A673 (cell line): ENCODE measurements around the gene CEP72. TPM values are rescaled to one million over a fixed set of nuclear protein-coding genes. Genes with fewer than 3 reads are reported as not detected.

ENCODE experiments used
- BruUV-seq: library from RNA; stranded (reverse); fragments of 400-500 nt; replicated peaks from 2 replicates; lab custom pipeline; 2021; lab: Mats Ljungman, UMichigan
- CTCF ChIA-PET: fragments of 300-600 bp; sonication (Branson Sonifier 250); formaldehyde crosslinking; loops from one replicate; lab custom pipeline; 2022; ENCODE audit warnings: antibody characterized with exemption; lab: Charles Lee
- POLR2A ChIA-PET: fragments of 300-600 bp; sonication (Branson Sonifier 250); formaldehyde crosslinking; loops from one replicate; lab custom pipeline; 2022; ENCODE audit warnings: antibody characterized with exemption; ENCODE audit not compliant: low non-redundant PET; lab: Charles Lee
- DNase-seq: peaks from one replicate; pipeline ENCODE4 v3.0.0-alpha.2; 2015; ENCODE audit warnings: low spot score
- H3K27ac ChIP-seq: fragments of 200-600 bp; sonication (generic); 2 replicates; pipeline ENCODE4 v1.5.1; 2016; ENCODE audit warnings: mixed run types, low read depth, mild to moderate bottlenecking, mixed read lengths, antibody characterized with exemption, low read length; ENCODE audit not compliant: poor library complexity, severe bottlenecking
- H3K27me3 ChIP-seq: fragments of 200-600 bp; sonication (generic); replicated peaks from 2 replicates; pipeline ENCODE4 v1.6.1; 2017; ENCODE audit warnings: mixed run types, low read depth, mild to moderate bottlenecking, mixed read lengths, antibody characterized with exemption, low read length; ENCODE audit not compliant: insufficient read depth, poor library complexity
- H3K36me3 ChIP-seq: fragments of 200-600 bp; sonication (generic); 2 replicates; pipeline ENCODE4 v1.6.1; 2016; ENCODE audit warnings: mixed run types, mild to moderate bottlenecking, mixed read lengths, antibody characterized with exemption, low read length; ENCODE audit not compliant: insufficient read depth, poor library complexity, severe bottlenecking
- H3K4me1 ChIP-seq: fragments of 200-600 bp; sonication (generic); 2 replicates; pipeline ENCODE4 v1.6.1; 2017; ENCODE audit warnings: mixed run types, mild to moderate bottlenecking, mixed read lengths, antibody characterized with exemption, low read length; ENCODE audit not compliant: insufficient read depth, poor library complexity, severe bottlenecking
- H3K4me3 ChIP-seq: fragments of 200-600 bp; sonication (generic); 2 replicates; pipeline ENCODE4 v1.5.1; 2016; ENCODE audit warnings: low read depth, mixed run types, mild to moderate bottlenecking, mixed read lengths, low read length; ENCODE audit not compliant: poor library complexity, severe bottlenecking
- H3K9me3 ChIP-seq: fragments of 200-600 bp; sonication (generic); 2 replicates; pipeline ENCODE4 v1.6.1; 2016; ENCODE audit warnings: mixed run types, low read depth, mild to moderate bottlenecking, mixed read lengths, antibody characterized with exemption, low read length; ENCODE audit not compliant: poor library complexity, severe bottlenecking
- CTCF ChIP-seq: fragments of 300-800, 200-600 bp; sonication (generic); conservative IDR thresholded peaks from 2 replicates; pipeline ENCODE4 v1.5.1; 2017; ENCODE audit warnings: low read depth, mild to moderate bottlenecking, antibody characterized with exemption, low read length, moderate library complexity, mixed read lengths
- EZH2 ChIP-seq: fragments of 200-600 bp; sonication (generic); IDR thresholded peaks from 2 replicates; pipeline ENCODE4 v1.6.1; 2017; ENCODE audit warnings: borderline replicate concordance, low read depth, mild to moderate bottlenecking, mixed read lengths, antibody characterized with exemption, low read length; ENCODE audit not compliant: poor library complexity, severe bottlenecking
- intact Hi-C: fragments of 100-400 bp; cut with micrococcal nuclease; formaldehyde crosslinking; loops from one replicate; pipeline ENCODE4 v1.10.0; 2022; ENCODE audit not compliant: unreplicated experiment
- total RNA-seq: library from RNA; stranded (reverse); gene quantifications from 2 replicates; pipeline ENCODE4 v1.2.3, GENCODE V29; 2021

Gene CEP72
- total RNA-seq, 1 experiment from 2014 or later, result 37.2 TPM

- H3K4me3 ChIP-seq, result no peak overlapping the region
- H3K27ac ChIP-seq, result no peak overlapping the region
- peaks cover 40% of the 10 kb centered on the region for H3K36me3 ChIP-seq
- H3K4me1 ChIP-seq, result peaks cover 4% of the 10 kb centered on the region
- no peaks in the 10 kb centered on the region for H3K27me3 ChIP-seq
- BruUV-seq, result no TSS peak
- intact Hi-C loops, result no loop called here
- no peak for DNase-seq
- POLR2A ChIA-PET, result no interaction called here
- TF ChIP-seq EZH2 (no peak), CTCF (no peak)
- H3K9me3 ChIP-seq, result no peaks in the 10 kb centered on the region
- CTCF ChIA-PET, result no interaction called here
Measured at GRCh38 chr5:624118-624950, 12.2 kb downstream of the CEP72 start.

DNA sequence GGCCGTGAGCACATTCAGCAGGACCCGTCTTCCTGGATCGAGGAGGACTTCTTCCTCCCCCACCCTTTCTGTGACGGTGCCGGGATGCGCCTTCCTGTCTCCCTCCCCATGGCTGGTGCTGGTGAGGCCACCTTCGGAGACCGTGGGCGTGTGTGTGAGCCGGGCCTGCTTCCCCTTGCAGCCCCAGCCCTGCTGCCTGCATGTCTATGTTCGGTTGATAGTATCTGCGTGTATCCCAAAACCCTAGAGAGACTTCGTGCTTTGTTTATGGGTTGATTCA lies 12.8 kb downstream of the CEP72 start:
- DNase-seq, result peak; percentile 7
- H3K4me3 ChIP-seq, result no peak overlapping the region
- TF ChIP-seq CTCF, result no peak
- no peak for TF ChIP-seq EZH2

DNA sequence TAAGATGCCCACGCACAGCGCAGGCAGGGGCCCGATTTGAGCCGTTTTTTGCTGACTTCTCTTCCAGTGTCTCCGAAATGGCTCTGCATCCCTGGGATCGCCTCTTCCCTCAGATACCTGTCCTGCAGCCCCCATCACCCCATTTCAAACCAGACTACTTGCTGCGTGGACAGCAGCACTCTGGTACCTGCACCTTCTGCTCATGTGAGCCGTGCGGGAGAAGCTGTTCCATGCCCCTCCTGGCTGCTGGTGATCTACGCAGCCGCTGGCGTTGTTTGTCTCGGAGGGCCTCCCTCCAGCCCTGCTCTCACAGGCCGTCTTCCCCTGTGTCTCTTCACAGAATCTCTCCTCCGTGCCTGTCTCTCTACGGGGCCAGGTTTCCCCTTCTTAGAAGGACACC lies 13.4 kb downstream of the CEP72 start:
- Histone ChIP-seq H3K4me1 (peaks cover 4% of the 10 kb centered on the region), H3K27me3 (no peaks in the 10 kb centered on the region), H3K4me3 (no peak overlapping the region), H3K36me3 (peaks cover 28% of the 10 kb centered on the region), H3K9me3 (no peaks in the 10 kb centered on the region), H3K27ac (no peak overlapping the region)
- intact Hi-C loops, result no loop called here
- BruUV-seq, result no TSS peak
- ChIA-PET POLR2A (no interaction called here), CTCF (no interaction called here)
- TF ChIP-seq CTCF, result no peak
- no peak for TF ChIP-seq EZH2
- no peak for DNase-seq

More for the DNA sequence above, 12.8 kb downstream of the CEP72 start:
- ChIA-PET POLR2A (no interaction called here), CTCF (no interaction called here)
- BruUV-seq, result no TSS peak
- intact Hi-C loops, result no loop called here
- H3K36me3 ChIP-seq, result peaks cover 35% of the 10 kb centered on the region
- H3K4me1 ChIP-seq, result peaks cover 4% of the 10 kb centered on the region
- no peaks in the 10 kb centered on the region for H3K9me3 ChIP-seq
- H3K27me3 ChIP-seq, result no peaks in the 10 kb centered on the region
- no peak overlapping the region for H3K27ac ChIP-seq
